Measurements from ENCODE around the gene SIPA1L3. TPM values are rescaled to one million over a fixed set of nuclear protein-coding genes. Genes with fewer than 3 reads are reported as not detected.

The SIPA1L3 gene
- total and polyA plus RNA-seq, 2 experiments from 2014 or later, result 9.3 to 30.3 TPM

GRCh38 chr19:38206006-38206745, 299.2 kb downstream of the SIPA1L3 start:
- H3K4me1 ChIP-seq (ENCODE audit: low read depth), result peaks cover 22% of the 10 kb centered on the region
- TF ChIP-seq CTCF (IDR thresholded peaks at IDR 0.05; ENCODE audit: low read depth, low read length), result no peak
- DNase-seq (ENCODE audit: low read depth in 1 of 2, low spot score in 1 of 2), result no peak
- H3K27ac ChIP-seq, result no peak overlapping the region
- no peak overlapping the region for H3K4me3 ChIP-seq
- peaks cover 23% of the 10 kb centered on the region for H3K27me3 ChIP-seq
- H3K36me3 ChIP-seq, result no peaks in the 10 kb centered on the region
- no peaks in the 10 kb centered on the region for H3K9me3 ChIP-seq (ENCODE audit: low read depth)

- Histone ChIP-seq H3K27ac (no peak overlapping the region), H3K36me3 (no peaks in the 10 kb centered on the region)
- no peak for DNase-seq (ENCODE audit: low read depth in 1 of 2, low spot score in 1 of 2)
Observed at GRCh38 chr19:38206928-38207327, 299.9 kb downstream of the SIPA1L3 start.

GRCh38 chr19:38207543-38207942, 300.5 kb downstream of the SIPA1L3 start:
- Histone ChIP-seq H3K4me3 (no peak overlapping the region), H3K36me3 (no peaks in the 10 kb centered on the region), H3K27ac (no peak overlapping the region), H3K4me1 (ENCODE audit: low read depth) (peaks cover 28% of the 10 kb centered on the region), H3K27me3 (peaks cover 25% of the 10 kb centered on the region), H3K9me3 (ENCODE audit: low read depth) (no peaks in the 10 kb centered on the region)
- TF ChIP-seq CTCF (IDR thresholded peaks at IDR 0.05; ENCODE audit: low read depth, low read length), result no peak
- DNase-seq (ENCODE audit: low read depth in 1 of 2, low spot score in 1 of 2), result no peak

More at GRCh38 chr19:38206928-38207327, 299.9 kb downstream of the SIPA1L3 start:
- Histone ChIP-seq H3K9me3 (ENCODE audit: low read depth) (no peaks in the 10 kb centered on the region), H3K4me1 (ENCODE audit: low read depth) (peaks cover 28% of the 10 kb centered on the region), H3K4me3 (no peak overlapping the region), H3K27me3 (peaks cover 25% of the 10 kb centered on the region)
- no peak for TF ChIP-seq CTCF (IDR thresholded peaks at IDR 0.05; ENCODE audit: low read depth, low read length)

GRCh38 chr19:38208571-38208970, 301.6 kb downstream of the SIPA1L3 start:
- no peak overlapping the region for H3K4me3 ChIP-seq
- no peaks in the 10 kb centered on the region for H3K36me3 ChIP-seq
- no peak for DNase-seq (ENCODE audit: low read depth in 1 of 2, low spot score in 1 of 2)
- H3K9me3 ChIP-seq (ENCODE audit: low read depth), result no peaks in the 10 kb centered on the region
- H3K27me3 ChIP-seq, result peaks cover 25% of the 10 kb centered on the region
- peaks cover 28% of the 10 kb centered on the region for H3K4me1 ChIP-seq (ENCODE audit: low read depth)
- TF ChIP-seq CTCF (IDR thresholded peaks at IDR 0.05; ENCODE audit: low read depth, low read length), result no peak
- no peak overlapping the region for H3K27ac ChIP-seq

- Histone ChIP-seq H3K4me3 (no peak overlapping the region), H3K27ac (no peak overlapping the region), H3K9me3 (ENCODE audit: low read depth) (no peaks in the 10 kb centered on the region), H3K36me3 (no peaks in the 10 kb centered on the region), H3K4me1 (ENCODE audit: low read depth) (peaks cover 28% of the 10 kb centered on the region), H3K27me3 (peaks cover 25% of the 10 kb centered on the region)
- DNase-seq (ENCODE audit: low read depth in 1 of 2, low spot score in 1 of 2), result no peak
- no peak for TF ChIP-seq CTCF (IDR thresholded peaks at IDR 0.05; ENCODE audit: low read depth, low read length)
Observed at GRCh38 chr19:38209152-38209551, 302.1 kb downstream of the SIPA1L3 start.
